ENCODE results near the gene SMPX. TPM values are rescaled to one million over a fixed set of nuclear protein-coding genes. Genes with fewer than 3 reads are reported as not detected.

SMPX gene
- polyA plus RNA-seq, 1 of the 3 experiments (the other 2 are of a cell fraction), result not detected

DNA sequence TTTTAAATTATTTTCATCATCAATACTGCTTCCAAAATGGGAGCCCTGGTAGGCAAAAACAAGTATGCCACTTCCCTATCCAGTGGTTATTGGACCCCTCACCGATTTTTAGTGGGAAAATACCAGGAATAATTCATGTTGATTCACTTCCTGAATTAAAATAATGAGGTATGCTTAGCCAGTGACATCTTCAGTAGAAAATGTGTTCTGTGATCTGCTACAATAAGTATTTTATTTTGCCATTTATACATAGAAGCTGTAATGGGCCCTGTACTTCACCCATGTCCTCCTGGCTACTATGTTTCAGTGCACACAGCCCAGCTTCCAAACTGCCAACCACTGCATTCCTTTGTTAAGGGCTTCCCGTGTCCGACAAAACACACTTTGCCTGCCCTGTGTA lies 58.8 kb downstream of the SMPX start (continued):
- TF ChIP-seq SIN3A (IDR thresholded peaks at IDR 0.05; ENCODE audit: borderline replicate concordance, low read depth, low read length) (no peak), YY1 (IDR thresholded peaks at IDR 0.05; ENCODE audit: low read depth) (no peak), EZH2phosphoT487 (IDR thresholded peaks at IDR 0.05; ENCODE audit: borderline replicate concordance, low read depth) (no peak)

DNA sequence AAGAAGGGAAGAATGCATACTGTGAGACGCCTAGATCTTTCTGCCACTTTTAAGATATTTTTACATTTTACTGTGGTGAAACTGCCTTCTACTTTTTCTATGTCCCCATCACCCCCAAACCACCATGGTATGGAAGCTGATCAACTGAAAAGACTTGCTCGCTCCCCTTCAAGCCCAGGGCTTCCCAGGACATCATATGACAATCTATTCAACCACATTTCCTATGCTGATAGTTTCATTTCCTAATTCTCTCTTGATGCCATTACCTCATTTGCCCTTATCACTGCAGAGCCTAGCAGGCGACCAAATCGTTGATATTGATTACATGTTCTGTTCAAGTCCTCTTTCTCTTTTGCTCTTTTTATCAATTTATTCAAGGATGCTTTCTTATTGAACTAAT lies 59.6 kb downstream of the SMPX start:
- H3K27ac ChIP-seq (ENCODE audit: low read depth in 2 of 2, low read length in 1 of 2), result 0 out of 4 replicates have a peak overlapping the region, but pooled peaks of 1 of the 2 experiments have one; percentile 52
- CTCF ChIA-PET, result interaction anchor here (0.9 kb wide), 1 partner anchor 23 kb away, joined by 3 read pairs; no protein-coding TSS in a partner anchor
- POLR2A ChIA-PET, result no interaction called here
- no peak for DNase-seq
- H3F3A ChIP-seq (replicated peaks; ENCODE audit: insufficient read depth), result no peaks in the 10 kb centered on the region
- TF ChIP-seq NFIC (IDR thresholded peaks at IDR 0.05; ENCODE audit: borderline replicate concordance) (no peak), MXI1 (IDR thresholded peaks at IDR 0.05; ENCODE audit: low read depth, low read length) (no peak), TCF12 (IDR thresholded peaks at IDR 0.05) (no peak), GATA2 (CRISPR knock-in tag; IDR thresholded peaks at IDR 0.05) (no peak), NRF1 (IDR thresholded peaks at IDR 0.05; ENCODE audit: low read depth, low read length) (no peak), RAD21 (IDR thresholded peaks at IDR 0.05; ENCODE audit: low read length) (no peak), FOXM1 (IDR thresholded peaks at IDR 0.05; ENCODE audit: low read depth) (no peak), EP300 (IDR thresholded peaks at IDR 0.05; ENCODE audit: borderline replicate concordance in 1 of 2, low read depth in 1 of 2, low read length in 1 of 2) (no peak), TEAD4 (IDR thresholded peaks at IDR 0.05; ENCODE audit: borderline replicate concordance, insufficient read depth) (no peak), SIN3A (IDR thresholded peaks at IDR 0.05; ENCODE audit: borderline replicate concordance, low read depth, low read length) (no peak), GABPA (IDR thresholded peaks at IDR 0.05; ENCODE audit: low read depth) (no peak), CHD2 (IDR thresholded peaks at IDR 0.05; ENCODE audit: low read length, partially characterized antibody) (no peak), RFX5 (IDR thresholded peaks at IDR 0.05; ENCODE audit: low read length) (no peak), RXRA (IDR thresholded peaks at IDR 0.05; ENCODE audit: borderline replicate concordance, low read depth) (no peak), FOSL2 (IDR thresholded peaks at IDR 0.05; ENCODE audit: borderline replicate concordance, low read depth) (no peak)
- TF ChIP-seq, protein P1, sequence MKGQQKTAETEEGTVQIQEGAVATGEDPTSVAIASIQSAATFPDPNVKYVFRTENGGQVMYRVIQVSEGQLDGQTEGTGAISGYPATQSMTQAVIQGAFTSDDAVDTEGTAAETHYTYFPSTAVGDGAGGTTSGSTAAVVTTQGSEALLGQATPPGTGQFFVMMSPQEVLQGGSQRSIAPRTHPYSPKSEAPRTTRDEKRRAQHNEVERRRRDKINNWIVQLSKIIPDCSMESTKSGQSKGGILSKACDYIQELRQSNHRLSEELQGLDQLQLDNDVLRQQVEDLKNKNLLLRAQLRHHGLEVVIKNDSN (IDR thresholded peaks at IDR 0.05; ENCODE audit: borderline replicate concordance, low read depth), result no peak
- TF ChIP-seq, protein P2, sequence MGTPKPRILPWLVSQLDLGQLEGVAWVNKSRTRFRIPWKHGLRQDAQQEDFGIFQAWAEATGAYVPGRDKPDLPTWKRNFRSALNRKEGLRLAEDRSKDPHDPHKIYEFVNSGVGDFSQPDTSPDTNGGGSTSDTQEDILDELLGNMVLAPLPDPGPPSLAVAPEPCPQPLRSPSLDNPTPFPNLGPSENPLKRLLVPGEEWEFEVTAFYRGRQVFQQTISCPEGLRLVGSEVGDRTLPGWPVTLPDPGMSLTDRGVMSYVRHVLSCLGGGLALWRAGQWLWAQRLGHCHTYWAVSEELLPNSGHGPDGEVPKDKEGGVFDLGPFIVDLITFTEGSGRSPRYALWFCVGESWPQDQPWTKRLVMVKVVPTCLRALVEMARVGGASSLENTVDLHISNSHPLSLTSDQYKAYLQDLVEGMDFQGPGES (IDR thresholded peaks at IDR 0.05; ENCODE audit: low read depth, low read length), result no peak
- TF ChIP-seq, protein P3, sequence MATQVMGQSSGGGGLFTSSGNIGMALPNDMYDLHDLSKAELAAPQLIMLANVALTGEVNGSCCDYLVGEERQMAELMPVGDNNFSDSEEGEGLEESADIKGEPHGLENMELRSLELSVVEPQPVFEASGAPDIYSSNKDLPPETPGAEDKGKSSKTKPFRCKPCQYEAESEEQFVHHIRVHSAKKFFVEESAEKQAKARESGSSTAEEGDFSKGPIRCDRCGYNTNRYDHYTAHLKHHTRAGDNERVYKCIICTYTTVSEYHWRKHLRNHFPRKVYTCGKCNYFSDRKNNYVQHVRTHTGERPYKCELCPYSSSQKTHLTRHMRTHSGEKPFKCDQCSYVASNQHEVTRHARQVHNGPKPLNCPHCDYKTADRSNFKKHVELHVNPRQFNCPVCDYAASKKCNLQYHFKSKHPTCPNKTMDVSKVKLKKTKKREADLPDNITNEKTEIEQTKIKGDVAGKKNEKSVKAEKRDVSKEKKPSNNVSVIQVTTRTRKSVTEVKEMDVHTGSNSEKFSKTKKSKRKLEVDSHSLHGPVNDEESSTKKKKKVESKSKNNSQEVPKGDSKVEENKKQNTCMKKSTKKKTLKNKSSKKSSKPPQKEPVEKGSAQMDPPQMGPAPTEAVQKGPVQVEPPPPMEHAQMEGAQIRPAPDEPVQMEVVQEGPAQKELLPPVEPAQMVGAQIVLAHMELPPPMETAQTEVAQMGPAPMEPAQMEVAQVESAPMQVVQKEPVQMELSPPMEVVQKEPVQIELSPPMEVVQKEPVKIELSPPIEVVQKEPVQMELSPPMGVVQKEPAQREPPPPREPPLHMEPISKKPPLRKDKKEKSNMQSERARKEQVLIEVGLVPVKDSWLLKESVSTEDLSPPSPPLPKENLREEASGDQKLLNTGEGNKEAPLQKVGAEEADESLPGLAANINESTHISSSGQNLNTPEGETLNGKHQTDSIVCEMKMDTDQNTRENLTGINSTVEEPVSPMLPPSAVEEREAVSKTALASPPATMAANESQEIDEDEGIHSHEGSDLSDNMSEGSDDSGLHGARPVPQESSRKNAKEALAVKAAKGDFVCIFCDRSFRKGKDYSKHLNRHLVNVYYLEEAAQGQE (IDR thresholded peaks at IDR 0.05; ENCODE audit: low read depth, low read length), result no peak
- TF ChIP-seq, protein P4, sequence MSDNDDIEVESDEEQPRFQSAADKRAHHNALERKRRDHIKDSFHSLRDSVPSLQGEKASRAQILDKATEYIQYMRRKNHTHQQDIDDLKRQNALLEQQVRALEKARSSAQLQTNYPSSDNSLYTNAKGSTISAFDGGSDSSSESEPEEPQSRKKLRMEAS (IDR thresholded peaks at IDR 0.05; ENCODE audit: low read depth), result no peak
- no peaks in the 10 kb centered on the region for H3K9me2 ChIP-seq
- H3K27me3 ChIP-seq (ENCODE audit: insufficient read depth), result no peaks in the 10 kb centered on the region
- no peak overlapping the region for H3K9ac ChIP-seq
- H2AFZ ChIP-seq (ENCODE audit: low read depth), result no peak overlapping the region
- H3K4me1 ChIP-seq (ENCODE audit: control insufficient read depth in 1 of 2, insufficient read depth in 2 of 2, low read depth in 1 of 2, low read length in 1 of 2), result no peaks in the 10 kb centered on the region; a peak in 1 of 4 replicates
- no peaks in the 10 kb centered on the region for H4K20me1 ChIP-seq (ENCODE audit: insufficient read depth)
- H3K36me3 ChIP-seq (replicated peaks in 1 of 2; ENCODE audit: control insufficient read depth in 1 of 2, insufficient read depth in 2 of 2, low read length in 1 of 2), result no peaks in the 10 kb centered on the region
- no peaks in the 10 kb centered on the region for H3K9me3 ChIP-seq
- no peak overlapping the region for H3K4me3 ChIP-seq (ENCODE audit: low read depth in 2 of 2, low read length in 1 of 2)
- WGBS (ENCODE audit: low lambda C conversion rate), result 31% methylated on average over 4 of the region's 4 CpGs
- no peaks in the 10 kb centered on the region for H3K79me2 ChIP-seq (ENCODE audit: insufficient read depth)
- no peak overlapping the region for H3K4me2 ChIP-seq
